Smooth muscle cell of the brain vasculature (primary cell): ENCODE data around the gene TNP1.

Source experiments
- DNase-seq: peaks from one replicate; pipeline ENCODE4 v3.0.0-alpha.2; 2012; ENCODE audit warnings: low read depth, low spot score

Gene TNP1

GRCh38 chr2:216873573-216873972 lies 13.7 kb upstream of the TNP1 start:
- no peak for DNase-seq

GRCh38 chr2:216872624-216873023 lies 12.8 kb upstream of the TNP1 start:
- DNase-seq: no peak

DNA sequence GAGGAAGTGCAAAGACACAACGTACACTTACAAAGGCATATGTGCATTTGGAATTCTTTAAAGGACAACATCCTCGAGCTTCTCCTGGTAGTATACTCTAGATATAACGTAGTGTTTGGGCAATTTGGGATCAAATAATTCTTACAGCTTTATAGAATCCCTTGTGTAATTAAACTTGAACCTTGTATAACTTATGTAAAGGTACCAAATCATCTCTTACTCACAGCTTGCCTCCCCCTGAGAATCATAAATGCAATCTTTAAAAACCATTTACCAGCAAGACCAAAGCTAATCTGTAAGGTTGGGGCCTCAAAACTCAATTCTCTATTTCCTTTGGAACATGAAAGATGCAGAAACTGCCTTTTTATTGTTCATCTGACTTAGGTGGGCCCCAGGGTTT lies 12.2 kb upstream of the TNP1 start:
- no peak for DNase-seq

- no peak for DNase-seq
Observed at GRCh38 chr2:216871333-216871934, 11.6 kb upstream of the TNP1 start.

GRCh38 chr2:216870508-216871332 lies 10.9 kb upstream of the TNP1 start:
- no peak for DNase-seq

DNA sequence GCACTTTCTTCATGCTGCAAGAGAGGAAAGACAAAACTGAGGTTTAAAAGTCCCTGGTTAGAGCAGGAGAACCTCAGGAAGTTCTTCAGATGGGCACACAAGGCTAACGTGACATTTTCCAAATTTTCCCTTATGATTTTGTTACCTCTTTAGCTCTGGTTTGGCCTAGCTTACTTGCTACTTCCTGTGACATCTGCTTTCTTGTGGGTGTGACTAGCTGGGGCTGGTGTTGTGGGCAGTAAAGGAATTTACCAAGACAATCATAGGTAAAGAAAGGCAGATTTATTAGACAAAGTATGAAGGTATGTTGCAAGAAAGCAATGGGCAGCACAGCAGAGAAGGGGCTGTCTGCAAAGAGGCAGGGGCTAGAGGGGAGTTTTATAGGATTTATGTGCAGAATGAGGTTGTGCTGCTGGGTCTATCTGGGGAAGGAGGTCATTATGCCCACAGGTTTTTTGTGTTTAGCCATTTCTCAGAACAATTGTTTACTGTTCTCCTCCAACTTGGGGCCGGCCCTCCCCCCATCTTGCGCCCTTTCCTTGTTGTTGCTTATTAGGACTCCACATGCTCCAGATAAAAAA lies 6.7 kb upstream of the TNP1 start:
- no peak for DNase-seq

DNA sequence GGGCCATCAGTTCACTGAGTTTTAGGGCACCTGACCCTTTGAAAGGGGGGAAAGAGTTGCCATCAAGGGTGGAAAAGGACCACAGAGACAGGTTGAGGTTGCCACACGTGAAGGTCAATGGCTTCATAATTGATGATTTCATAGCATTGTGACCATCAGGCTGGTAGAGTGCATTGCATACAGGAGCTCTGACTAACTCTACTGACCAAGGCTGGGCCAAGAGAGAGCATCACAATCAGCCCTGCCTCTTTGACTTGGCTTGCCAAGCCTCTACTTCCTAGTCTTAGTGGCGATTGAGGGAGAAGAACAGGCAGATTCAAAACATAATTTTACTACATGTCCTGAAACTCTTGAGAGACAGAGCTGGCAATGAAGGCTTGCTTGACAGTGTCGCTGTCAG lies 5.8 kb upstream of the TNP1 start:
- DNase-seq: no peak

DNA sequence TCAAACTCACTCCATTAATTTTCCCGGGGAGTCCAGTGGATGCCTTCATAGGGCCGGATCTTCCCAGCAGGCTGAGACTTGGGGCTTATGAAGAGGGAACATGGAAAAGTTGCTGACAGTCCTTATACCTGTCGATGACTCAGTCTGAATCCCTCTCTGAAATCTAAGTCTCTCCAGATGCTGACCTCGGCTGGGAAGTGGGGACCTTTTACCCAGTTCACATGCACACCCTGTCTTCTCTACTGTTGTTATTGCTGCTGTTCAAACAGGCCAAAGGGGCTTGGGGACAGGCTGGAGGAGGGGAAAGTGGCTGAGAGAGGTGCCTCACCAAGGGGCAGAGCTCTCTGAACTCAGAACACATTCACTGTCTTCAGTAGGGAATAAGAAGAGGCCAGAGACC lies 4.1 kb upstream of the TNP1 start:
- DNase-seq: no peak

- DNase-seq: peak; percentile 57
Observed at GRCh38 chr2:216862628-216863398, 2.9 kb upstream of the TNP1 start.

DNA sequence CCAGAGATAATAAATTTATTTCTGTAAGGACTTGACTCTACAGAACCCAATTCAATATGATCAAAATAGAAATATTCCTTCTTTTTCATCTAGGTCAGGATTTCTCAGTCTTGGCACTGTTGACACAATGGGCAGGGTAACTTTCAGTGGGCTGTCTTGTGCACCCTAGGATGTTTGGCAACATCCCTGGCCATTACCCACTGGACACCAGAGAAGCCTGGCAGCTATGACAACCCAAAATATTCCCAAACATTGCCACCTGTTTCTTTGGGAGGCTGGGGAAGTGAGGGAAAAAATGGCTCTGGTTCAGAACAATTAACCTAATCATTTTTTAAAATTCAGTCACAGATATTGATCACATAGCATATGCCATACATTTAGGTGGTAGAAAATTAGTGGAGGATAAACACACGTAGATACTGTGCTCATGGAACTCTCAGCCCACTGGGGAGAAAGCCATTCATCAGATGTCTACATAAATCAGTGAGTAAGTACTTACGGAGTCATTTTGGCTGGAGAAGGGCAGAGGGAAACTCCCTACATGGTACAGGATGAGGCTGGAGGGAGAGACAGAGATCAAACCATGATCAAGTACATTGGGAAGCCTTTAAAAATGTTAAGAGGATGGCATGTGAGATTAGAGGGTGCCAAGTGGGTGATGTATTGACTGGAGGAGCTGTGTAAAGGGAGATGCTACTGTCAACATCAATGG lies 718 bp upstream of the TNP1 start:
- DNase-seq: no peak

- DNase-seq: no peak
Observed at GRCh38 chr2:216858312-216858711, 1.6 kb downstream of the TNP1 start.

- DNase-seq: peak; percentile 77
Observed at GRCh38 chr2:216857131-216857550, 2.7 kb downstream of the TNP1 start.

- no peak for DNase-seq
Observed at GRCh38 chr2:216856406-216857065, 3.3 kb downstream of the TNP1 start.

- no peak for DNase-seq
Observed at GRCh38 chr2:216855605-216856004, 4.3 kb downstream of the TNP1 start.

- no peak for DNase-seq
Observed at GRCh38 chr2:216855079-216855478, 4.8 kb downstream of the TNP1 start.

DNA sequence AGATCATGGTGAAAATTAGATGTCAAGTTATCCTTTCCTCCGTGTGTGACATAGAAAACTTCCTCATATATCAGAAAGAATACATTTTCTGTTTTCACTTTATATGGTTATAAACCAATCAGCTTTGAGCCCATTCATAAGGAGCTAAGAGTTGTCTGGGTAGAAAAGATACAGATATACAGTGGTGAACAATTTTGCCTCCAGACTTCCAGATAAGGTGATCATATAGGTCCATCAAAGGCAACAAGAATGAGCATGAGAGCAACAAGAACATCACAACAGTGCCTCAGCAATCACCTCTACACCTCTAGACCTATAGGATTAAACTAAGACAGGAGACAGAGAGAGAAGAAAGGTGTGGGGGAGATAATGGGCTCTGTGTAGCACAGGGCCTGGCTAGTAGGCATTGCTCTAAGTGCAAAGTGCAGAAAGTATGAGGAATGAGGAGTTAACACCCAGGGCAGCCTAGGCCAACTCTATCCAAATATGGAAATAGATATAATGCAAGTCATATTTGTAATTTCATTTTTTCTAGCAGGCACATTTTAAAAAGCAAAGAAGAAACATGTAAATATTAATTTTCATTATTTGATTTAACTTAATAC lies 8.3 kb downstream of the TNP1 start:
- DNase-seq: no peak

- no peak for DNase-seq
Observed at GRCh38 chr2:216850665-216851322, 9.1 kb downstream of the TNP1 start.

DNA sequence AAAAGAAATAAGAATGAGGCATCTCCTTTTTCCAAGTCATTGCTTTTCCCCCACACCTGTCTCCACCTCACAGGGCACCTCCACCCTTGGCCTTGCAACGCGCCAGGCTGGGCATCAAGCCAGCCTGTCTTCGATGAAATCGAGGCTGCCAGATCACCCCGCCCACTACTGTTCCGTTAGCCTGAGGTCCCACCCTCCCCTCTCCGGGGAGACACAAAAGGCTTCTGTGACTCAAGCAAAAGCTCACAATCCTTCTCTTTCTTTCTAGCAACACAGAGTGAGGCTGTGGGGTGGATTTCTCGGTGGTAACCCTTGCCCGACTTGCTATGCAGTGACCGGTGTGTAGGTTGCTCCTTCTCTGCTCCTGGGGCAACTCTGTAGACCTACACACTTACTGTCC lies 9.9 kb downstream of the TNP1 start:
- no peak for DNase-seq

DNA sequence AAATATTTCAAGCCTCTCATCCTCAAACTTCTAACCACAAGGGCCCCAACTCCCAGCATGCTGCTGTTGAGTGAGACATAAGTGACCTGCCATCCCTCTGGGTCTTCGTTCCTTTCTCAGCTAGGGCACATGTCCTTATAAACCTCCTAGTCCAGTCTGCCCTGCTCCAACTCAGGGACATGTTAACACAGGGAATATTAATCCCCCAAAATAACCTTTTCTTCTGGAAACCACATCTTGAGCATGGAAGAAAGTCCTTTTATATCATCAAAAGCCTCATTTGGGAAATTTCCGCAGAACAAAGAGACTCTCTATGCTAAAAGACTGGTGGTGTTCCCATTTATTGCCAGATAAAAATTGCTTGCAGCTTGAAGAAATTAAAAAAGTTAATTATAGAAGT lies 14.4 kb downstream of the TNP1 start:
- DNase-seq: no peak

DNA sequence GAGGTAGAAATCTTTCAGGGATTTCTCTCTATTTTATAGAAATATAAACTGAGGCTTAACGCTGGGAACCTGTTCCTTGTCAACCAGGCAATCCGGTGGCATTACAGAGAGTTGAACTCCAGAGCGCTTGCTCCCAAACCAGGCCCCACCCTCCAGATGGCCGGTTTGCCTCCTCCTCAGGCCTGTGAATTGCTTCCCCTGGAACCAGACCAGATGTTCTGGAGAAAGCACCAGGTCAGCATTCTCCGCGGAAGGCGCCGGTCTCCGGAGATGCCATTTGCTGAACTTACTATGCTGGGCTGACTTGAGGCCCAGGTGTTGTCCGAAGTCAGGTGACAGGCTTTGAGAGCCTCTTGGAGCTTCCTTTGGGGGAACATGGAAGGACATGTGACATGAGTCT lies 17.2 kb downstream of the TNP1 start:
- no peak for DNase-seq
